Raji (cell line): ENCODE results near the gene THOC6.

ENCODE experiments used
- POLR2A ChIP-seq: IDR thresholded peaks from 2 replicates; pipeline ENCODE4 v1.6.1; 2011; ENCODE audit warnings: low read depth, low read length, control low read depth; ENCODE audit not compliant: insufficient read depth

Gene THOC6

DNA sequence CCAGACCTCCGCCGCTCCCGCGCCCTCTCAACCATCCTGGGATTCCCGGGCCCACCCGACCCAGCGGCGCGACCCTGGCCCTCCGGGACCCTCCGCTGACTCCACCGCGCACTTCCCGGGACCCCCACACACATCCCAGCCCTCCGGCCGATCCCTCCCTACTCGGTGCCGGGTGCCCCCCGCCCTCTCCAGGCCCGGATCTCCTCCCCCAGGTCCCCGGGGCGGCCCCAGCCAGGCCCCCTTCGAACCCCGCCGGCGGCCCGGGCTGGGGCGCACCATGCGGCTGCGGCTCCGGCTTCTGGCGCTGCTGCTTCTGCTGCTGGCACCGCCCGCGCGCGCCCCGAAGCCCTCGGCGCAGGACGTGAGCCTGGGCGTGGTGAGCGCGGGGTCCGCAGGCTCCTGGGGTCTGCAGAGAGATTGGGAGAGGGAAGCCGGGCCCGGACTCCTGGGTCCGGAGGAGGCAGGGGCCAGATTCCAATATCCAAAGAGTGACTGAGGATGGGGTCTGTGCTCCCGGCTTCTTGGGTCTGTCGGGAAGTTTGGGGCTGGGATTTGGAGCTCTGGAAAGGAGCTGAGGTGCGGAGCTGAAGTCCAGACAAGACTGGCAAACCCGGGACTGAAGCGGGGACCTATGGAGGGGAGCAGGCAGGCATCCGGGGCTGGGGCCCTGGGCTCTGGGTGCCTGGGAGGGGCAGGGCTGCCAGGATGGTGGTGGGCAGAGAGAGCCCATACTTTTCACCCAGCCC, 23.0 kb downstream of the THOC6 start:
- TF ChIP-seq POLR2A = no peak

DNA sequence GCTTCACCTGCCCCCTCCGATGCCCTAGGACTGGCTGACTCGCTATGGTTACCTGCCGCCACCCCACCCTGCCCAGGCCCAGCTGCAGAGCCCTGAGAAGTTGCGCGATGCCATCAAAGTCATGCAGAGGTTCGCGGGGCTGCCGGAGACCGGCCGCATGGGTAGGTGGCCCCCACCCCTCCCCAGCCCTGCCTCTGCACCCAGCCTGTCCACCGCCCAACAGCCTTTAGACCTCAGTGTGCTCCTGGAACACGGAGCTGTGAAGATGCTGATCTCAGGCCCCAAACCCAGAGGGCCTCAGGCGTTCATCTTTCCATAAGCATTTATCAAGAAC, 23.5 kb downstream of the THOC6 start:
- no peak for TF ChIP-seq POLR2A

DNA sequence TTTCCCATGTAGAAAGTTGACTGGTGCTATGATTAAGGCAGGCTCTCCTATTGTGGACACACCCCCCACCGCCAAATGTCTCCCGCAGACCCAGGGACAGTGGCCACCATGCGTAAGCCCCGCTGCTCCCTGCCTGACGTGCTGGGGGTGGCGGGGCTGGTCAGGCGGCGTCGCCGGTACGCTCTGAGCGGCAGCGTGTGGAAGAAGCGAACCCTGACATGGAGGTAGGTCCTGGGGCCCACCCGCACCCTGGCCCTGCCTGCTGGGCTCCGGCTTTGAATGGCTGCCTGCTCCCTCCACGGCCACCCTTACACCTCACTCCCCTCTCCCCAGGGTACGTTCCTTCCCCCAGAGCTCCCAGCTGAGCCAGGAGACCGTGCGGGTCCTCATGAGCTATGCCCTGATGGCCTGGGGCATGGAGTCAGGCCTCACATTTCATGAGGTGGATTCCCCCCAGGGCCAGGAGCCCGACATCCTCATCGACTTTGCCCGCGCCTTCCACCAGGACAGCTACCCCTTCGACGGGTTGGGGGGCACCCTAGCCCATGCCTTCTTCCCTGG, 26.2 kb downstream of the THOC6 start:
- TF ChIP-seq POLR2A = 0 out of 2 replicates have a peak, but pooled peaks have one; percentile 27

DNA sequence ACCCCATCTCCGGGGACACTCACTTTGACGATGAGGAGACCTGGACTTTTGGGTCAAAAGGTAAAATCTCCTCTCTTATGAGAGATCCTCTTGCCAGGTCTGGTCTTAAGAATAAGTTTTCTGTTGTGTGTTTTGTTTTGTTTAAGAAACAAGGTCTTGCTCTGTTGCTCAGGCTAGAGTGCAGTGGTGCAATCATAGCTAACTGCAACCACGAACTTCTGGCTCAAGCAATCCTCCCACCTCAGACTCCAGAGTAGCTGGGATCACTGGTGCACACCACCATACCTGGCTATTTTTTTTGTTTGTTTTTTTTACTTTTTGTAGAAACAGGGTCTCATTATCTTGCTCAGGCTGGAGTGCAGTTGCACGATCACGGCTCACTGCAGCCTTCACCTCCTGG, 26.7 kb downstream of the THOC6 start:
- no peak for TF ChIP-seq POLR2A

DNA sequence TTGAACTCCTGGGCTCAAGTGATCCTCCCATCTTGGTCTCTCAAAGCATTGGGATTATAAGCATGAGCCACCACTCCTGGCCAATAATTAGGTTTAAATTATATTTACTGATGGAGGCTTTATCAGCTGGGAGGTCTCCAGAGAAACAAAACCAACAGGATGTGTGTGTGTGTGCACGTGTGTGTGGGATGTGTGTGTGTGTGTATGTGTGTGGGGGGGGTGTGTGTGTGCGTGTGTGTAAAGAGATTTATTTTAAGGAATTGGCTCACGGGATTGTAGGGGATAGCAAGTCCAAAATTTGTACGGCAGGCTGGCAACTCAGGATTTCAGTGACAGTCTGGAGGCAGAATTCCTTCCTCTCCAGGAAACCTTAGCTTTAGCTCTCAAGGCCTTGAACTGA, 27.2 kb downstream of the THOC6 start:
- TF ChIP-seq POLR2A = no peak

DNA sequence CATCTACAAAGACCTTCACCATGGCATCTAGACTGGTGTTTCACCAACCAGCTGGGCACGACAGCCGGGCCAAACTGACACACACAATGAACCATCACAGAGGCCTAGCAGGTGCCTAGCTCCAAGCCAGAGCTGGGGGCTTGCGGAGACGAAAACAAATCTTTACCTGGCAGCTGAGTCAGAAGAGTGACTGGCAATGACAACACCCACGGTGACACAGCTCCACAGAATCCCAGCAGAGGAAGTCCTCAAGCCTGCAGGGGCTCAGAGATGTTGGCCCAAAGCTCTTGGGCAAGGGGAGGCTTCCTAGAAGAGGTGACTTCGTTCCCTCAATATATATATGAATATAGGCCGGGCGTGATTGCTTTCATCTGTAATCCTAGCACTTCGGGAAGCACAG, 27.7 kb downstream of the THOC6 start:
- no peak for TF ChIP-seq POLR2A

DNA sequence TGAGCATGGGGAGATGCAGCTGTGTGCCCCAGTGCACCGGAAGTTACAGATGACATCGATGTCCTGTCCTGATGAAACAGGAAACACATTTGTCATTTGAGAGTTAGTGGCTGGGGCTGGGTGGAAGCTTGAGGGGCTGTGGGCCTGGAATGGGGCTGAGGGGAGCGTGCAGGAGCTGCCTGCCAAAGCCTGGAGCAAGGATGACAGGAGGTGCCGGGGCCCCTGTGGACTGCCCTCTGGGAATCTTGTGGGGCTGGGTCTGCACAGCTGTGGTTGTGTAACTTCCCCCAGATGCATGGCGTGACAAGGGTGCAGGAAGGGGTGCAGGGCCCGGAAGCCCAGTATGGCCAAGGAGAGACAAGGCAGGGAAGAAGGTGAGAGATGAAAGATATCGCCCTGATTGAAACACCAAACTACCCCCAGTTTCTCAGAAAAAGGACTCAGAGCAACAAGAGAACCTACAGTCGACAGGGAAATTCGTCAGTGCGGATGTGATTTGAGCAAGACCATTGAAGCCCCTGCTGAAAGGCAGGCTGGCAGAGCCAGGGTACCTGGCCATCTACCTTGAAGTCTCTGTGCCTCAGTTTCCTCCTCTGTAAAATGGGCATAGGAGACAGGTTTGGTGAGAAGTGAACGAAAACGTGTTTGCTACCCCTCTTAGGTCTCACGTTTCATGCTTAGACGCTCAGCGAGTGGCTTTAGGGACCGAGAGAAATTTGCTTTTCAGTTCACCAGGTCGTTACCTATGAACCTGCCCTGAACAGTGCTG, 31.3 kb downstream of the THOC6 start:
- TF ChIP-seq POLR2A = no peak

DNA sequence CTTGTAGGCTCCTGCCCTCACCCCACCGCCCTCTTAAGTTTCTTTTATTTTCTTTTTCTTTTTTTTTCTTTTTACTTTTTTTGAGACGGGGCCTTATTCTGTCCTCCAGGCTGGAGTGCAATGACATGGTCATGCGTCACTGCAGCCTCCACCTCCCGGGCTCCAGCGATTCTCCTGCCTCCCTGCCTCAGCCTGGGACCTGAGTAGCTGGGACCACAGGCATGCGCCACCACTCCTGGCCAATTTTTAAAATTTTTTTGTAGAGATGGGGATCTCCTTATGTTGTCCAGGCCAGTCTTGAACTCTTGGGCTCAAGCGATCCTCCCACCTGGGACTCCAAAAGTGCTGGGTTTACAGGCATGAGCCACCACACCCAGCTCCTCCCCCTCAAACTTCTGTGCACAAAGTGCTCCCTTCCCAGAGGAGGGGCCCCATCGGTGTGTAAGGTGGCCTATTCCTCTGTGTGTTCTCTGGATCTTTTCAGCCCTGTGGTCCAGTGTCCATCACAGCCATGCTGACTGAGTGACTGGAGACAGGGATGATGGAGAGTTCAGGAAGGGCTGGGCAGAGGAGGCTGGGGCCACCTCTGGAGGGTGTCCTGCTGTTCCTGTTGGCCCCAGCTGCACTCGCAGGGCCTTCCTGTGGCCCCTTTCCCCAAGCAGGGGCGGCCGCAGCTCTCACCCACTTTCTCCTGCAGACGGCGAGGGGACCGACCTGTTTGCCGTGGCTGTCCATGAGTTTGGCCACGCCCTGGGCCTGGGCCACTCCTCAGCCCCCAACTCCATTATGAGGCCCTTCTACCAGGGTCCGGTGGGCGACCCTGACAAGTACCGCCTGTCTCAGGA, 32.7 kb downstream of the THOC6 start:
- no peak for TF ChIP-seq POLR2A

DNA sequence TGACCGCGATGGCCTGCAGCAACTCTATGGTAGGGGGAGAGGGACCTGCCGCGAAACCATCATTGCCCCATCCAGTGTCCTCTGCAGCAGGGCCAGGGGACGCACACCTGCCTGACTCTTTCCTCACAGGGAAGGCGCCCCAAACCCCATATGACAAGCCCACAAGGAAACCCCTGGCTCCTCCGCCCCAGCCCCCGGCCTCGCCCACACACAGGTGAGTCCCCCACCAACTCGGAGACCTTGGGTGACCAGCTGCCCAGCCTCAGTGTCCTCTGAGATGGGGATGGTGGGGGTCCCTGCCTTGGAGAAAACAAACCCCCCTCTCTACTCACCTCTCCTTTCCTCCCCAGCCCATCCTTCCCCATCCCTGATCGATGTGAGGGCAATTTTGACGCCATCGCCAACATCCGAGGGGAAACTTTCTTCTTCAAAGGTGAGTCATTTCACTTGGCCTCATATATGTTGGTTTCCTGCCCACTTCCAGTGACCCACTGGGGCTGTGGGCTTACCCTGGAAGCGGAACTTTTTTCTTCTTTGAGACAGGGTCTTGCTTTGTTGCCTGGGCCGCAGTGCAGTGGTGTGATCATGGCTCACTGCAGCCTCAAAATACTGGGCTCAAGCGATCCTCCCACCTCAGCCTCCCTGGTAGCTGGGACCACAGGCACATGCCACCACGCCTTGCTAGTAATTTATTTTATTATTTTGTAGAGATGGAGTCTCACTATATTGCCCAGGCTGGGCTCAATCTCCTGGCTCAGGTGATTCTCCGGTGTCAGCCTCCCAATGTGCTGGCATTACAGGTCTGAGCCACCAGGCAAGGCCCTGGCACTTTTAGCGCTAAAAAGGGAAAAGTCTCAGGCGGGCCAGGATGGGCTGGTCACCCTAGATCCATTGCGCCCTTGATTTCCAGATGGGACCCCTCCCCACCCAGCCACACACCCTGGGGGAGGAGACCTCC, 33.6 kb downstream of the THOC6 start:
- no peak for TF ChIP-seq POLR2A

DNA sequence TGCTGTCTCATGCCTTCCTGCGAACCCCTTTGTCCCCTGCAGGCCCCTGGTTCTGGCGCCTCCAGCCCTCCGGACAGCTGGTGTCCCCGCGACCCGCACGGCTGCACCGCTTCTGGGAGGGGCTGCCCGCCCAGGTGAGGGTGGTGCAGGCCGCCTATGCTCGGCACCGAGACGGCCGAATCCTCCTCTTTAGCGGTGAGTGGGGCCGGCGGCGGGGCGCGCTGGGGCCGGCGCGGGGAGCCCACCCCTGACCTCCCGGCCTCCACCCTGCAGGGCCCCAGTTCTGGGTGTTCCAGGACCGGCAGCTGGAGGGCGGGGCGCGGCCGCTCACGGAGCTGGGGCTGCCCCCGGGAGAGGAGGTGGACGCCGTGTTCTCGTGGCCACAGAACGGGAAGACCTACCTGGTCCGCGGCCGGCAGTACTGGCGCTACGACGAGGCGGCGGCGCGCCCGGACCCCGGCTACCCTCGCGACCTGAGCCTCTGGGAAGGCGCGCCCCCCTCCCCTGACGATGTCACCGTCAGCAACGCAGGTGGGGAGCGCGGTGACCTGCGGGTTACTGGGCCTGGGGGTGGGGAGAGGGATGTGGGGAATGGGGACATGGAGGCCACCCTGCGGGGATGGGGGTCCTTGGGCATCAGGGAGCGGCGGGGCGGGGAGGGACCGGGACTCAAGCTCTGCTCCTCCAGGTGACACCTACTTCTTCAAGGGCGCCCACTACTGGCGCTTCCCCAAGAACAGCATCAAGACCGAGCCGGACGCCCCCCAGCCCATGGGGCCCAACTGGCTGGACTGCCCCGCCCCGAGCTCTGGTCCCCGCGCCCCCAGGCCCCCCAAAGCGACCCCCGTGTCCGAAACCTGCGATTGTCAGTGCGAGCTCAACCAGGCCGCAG, 34.5 kb downstream of the THOC6 start:
- no peak for TF ChIP-seq POLR2A

DNA sequence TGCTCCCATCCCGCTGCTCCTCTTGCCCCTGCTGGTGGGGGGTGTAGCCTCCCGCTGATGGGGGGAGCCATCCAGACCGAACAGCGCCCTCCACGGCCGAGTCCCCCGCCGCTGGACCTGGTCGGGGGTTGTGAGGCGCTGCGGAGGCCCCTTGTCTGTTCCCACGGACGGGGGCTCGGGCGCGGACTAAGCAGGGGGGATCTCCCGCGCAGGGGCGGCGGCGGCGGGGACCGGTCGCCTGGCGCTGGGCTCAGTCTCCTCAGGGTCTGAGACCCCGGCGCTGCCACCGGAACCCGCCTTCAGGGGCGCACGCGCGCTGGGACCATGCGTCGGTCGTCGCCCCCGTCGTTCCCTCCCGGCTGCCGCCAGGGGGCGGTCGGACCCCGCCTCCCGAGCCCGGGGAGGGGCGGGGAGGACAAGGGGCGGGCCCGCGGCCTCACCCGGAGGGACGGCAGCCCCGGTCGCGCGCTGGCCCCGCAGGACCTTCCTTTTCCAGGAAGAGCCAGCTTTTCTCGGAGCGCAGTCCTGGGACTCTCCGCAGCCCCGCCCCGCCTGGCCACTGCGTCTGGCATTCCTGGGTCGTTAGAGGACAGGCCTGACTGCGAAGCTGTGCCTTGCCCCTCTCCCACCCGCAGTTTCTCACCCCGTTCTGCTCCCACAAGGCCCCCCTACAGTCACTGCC, 35.3 kb downstream of the THOC6 start:
- peak; percentile 69 for TF ChIP-seq POLR2A

DNA sequence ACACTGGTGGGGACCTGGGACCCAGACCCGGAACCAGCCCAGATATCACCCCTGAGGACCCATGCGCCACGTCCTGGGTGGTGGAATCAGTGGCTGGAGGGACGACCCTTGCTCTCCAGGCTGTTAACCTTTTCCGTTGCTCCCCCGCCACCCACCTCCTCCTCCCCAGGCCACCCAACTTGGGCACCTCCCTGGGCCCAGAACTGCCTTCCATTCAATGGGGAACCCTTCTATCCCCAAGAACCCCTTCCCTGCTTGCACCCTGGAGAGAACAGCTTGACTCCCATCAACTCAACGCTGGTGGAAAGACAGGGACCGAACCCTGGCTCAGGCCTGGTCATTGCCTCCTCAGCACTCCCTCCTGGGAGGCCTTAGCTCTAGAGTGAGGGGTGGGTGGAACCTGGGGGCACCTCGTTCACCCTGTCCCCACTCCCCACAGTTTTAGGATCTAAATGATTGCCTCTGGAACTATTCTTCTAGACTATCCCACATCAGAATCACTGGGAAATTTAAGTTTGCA, 35.9 kb downstream of the THOC6 start:
- TF ChIP-seq POLR2A = no peak
